H1 (cell line): ENCODE measurements around the gene ZSWIM9. TPM values are rescaled to one million over a fixed set of nuclear protein-coding genes. Genes with fewer than 3 reads are reported as not detected.
A peak's percentile ranks its signal among the peaks of the same experiment; 100 is the strongest.

Experiments
- CTCF ChIA-PET: fragments of 300-600 bp; sonication (Branson Sonifier 250); formaldehyde crosslinking; loops from one replicate; lab custom pipeline; 2021; ENCODE audit not compliant: partially characterized antibody; lab: Charles Lee
- POLR2A ChIA-PET: fragments of 300-600 bp; sonication (Branson Sonifier 250); formaldehyde crosslinking; loops from one replicate; lab custom pipeline; 2021; ENCODE audit warnings: inconsistent platforms; ENCODE audit not compliant: partially characterized antibody; lab: Charles Lee
- DNase-seq, 2 experiments: peaks; one replicate each; pipeline versions ENCODE4 v3.0.0 to v3.0.0-alpha.2; 2010 to 2022; ENCODE audit warnings: low spot score in 2 of 2, low read depth in 1 of 2, mixed read lengths in 1 of 2
- FAIRE-seq: peaks from 2 replicates; lab custom pipeline; 2011; peaks lifted over from hg19 to GRCh38; lab: Jason Lieb, UNC
- H2AFZ ChIP-seq: 2 replicates; pipeline ENCODE4 v1.8.1; 2012; ENCODE audit warnings: low read length, inconsistent platforms
- H2AK5ac ChIP-seq: 2 replicates; pipeline ENCODE4 v1.6.1; 2013; ENCODE audit warnings: low read depth, low read length
- H2BK120ac ChIP-seq: replicated peaks from 2 replicates; pipeline ENCODE3; 2013; ENCODE audit warnings: low read depth, low read length, inconsistent platforms
- H2BK12ac ChIP-seq: 2 replicates; pipeline ENCODE4 v1.6.1; 2013; ENCODE audit warnings: low read depth, low read length
- H2BK15ac ChIP-seq: 2 replicates; pipeline ENCODE4 v1.6.1; 2013; ENCODE audit warnings: low read length
- H2BK20ac ChIP-seq: 2 replicates; pipeline ENCODE4 v1.6.1; 2013; ENCODE audit warnings: low read length
- H2BK5ac ChIP-seq: 2 replicates; pipeline ENCODE4 v1.6.1; 2013; ENCODE audit warnings: low read depth, low read length
- H3K14ac ChIP-seq: 2 replicates; pipeline ENCODE4 v1.6.1; 2013; ENCODE audit warnings: inconsistent platforms; ENCODE audit not compliant: insufficient read length
- H3K18ac ChIP-seq: 2 replicates; pipeline ENCODE4 v1.6.1; 2013; ENCODE audit warnings: low read length; ENCODE audit errors: extremely low read depth
- H3K23ac ChIP-seq: 2 replicates; pipeline ENCODE4 v1.6.1; 2013; ENCODE audit warnings: inconsistent platforms; ENCODE audit not compliant: insufficient read length
- H3K23me2 ChIP-seq: 2 replicates; pipeline ENCODE4 v1.6.1; 2013; ENCODE audit warnings: low read depth, low read length
- H3K27ac ChIP-seq: 2 replicates; pipeline ENCODE4 v1.6.1; 2011; ENCODE audit warnings: low read depth, low read length, inconsistent platforms
- H3K27me3 ChIP-seq, 4 experiments: replicated peaks in 1 of 4; 1 replicate in 1 of 4; 2 replicates in 3 of 4; pipeline versions ENCODE4 v1.6.1 to v1.8.1; 2011 to 2013; ENCODE audit warnings: low read length in 3 of 4, mild to moderate bottlenecking in 3 of 4, inconsistent platforms in 2 of 4, mixed read lengths in 2 of 4, moderate library complexity in 1 of 4; ENCODE audit not compliant: control insufficient read depth in 3 of 4, insufficient read depth in 3 of 4; ENCODE audit errors: extremely low read depth in 1 of 4
- H3K36me3 ChIP-seq, 4 experiments: 2 replicates each; pipeline versions ENCODE4 v1.6.1 to v1.8.1; 2011 to 2013; ENCODE audit warnings: mild to moderate bottlenecking in 4 of 4, low read length in 3 of 4, moderate library complexity in 2 of 4, control low read depth in 1 of 4, inconsistent platforms in 1 of 4; ENCODE audit not compliant: insufficient read depth in 4 of 4, control insufficient read depth in 2 of 4
- H3K4ac ChIP-seq: replicated peaks from 2 replicates; pipeline ENCODE3; 2013; ENCODE audit warnings: low read length, low read depth, mixed read lengths, inconsistent platforms; ENCODE audit not compliant: insufficient read length
- H3K4me1 ChIP-seq, 4 experiments: replicated peaks in 1 of 4; 1 replicate in 1 of 4; 2 replicates in 3 of 4; pipeline versions ENCODE4 v1.6.1 to v1.8.1; 2011 to 2013; ENCODE audit warnings: low read length in 3 of 4, inconsistent platforms in 2 of 4, mixed read lengths in 1 of 4; ENCODE audit not compliant: insufficient read depth in 4 of 4, control insufficient read depth in 3 of 4
- H3K4me2 ChIP-seq, 2 experiments: 2 replicates each; pipeline versions ENCODE4 v1.6.1 to v1.8.1; 2011 to 2013; ENCODE audit warnings: low read depth in 2 of 2, low read length in 2 of 2, control low read depth in 1 of 2, inconsistent platforms in 1 of 2, mild to moderate bottlenecking in 1 of 2; ENCODE audit not compliant: insufficient read depth in 1 of 2
- H3K4me3 ChIP-seq, 4 experiments: fragments of 200-600, 300-600 bp in 1 of 4; sonication (generic), shearing (Covaris generic), sonication (Bioruptor Twin) in 1 of 4; 2 replicates each; pipeline versions ENCODE4 v1.5.1 to v1.8.1; 2011 to 2016; ENCODE audit warnings: low read length in 4 of 4, low read depth in 3 of 4, control low read depth in 2 of 4, inconsistent platforms in 2 of 4, mild to moderate bottlenecking in 2 of 4, mixed read lengths in 1 of 4, moderate library complexity in 1 of 4; ENCODE audit not compliant: insufficient read depth in 2 of 4; ENCODE audit errors: extremely low read depth in 1 of 4
- H3K56ac ChIP-seq: replicated peaks from 2 replicates; pipeline ENCODE3; 2013; ENCODE audit warnings: low read depth, mild to moderate bottlenecking, mixed read lengths, low read length, inconsistent platforms; ENCODE audit not compliant: insufficient read length
- H3K79me1 ChIP-seq: 2 replicates; pipeline ENCODE4 v1.6.1; 2013; ENCODE audit warnings: low read depth, low read length, control low read depth
- H3K79me2 ChIP-seq, 2 experiments: 2 replicates each; pipeline versions ENCODE4 v1.6.1 to v1.8.1; 2012 to 2013; ENCODE audit warnings: low read length in 2 of 2, mild to moderate bottlenecking in 2 of 2, inconsistent platforms in 1 of 2; ENCODE audit not compliant: insufficient read depth in 2 of 2, control insufficient read depth in 1 of 2
- H3K9ac ChIP-seq, 4 experiments: replicated peaks in 1 of 4; 1 replicate in 1 of 4; 2 replicates in 3 of 4; pipeline versions ENCODE4 v1.6.1 to v1.8.1; 2011 to 2013; ENCODE audit warnings: low read depth in 3 of 4, low read length in 3 of 4, control low read depth in 2 of 4, mild to moderate bottlenecking in 2 of 4, moderate library complexity in 2 of 4, inconsistent platforms in 1 of 4; ENCODE audit errors: extremely low read depth in 1 of 4
- H3K9me3 ChIP-seq, 2 experiments: 2 replicates each; pipeline versions ENCODE4 v1.6.1 to v1.8.1; 2012 to 2013; ENCODE audit warnings: mild to moderate bottlenecking in 2 of 2, moderate library complexity in 2 of 2, control low read depth in 1 of 2, inconsistent platforms in 1 of 2, low read depth in 1 of 2, low read length in 1 of 2, mixed read lengths in 1 of 2; ENCODE audit not compliant: insufficient read depth in 2 of 2
- H4K20me1 ChIP-seq, 2 experiments: replicated peaks in 1 of 2; 2 replicates each; pipeline versions ENCODE3 to v1.8.1; 2011 to 2013; ENCODE audit warnings: inconsistent platforms in 2 of 2, low read length in 2 of 2, mild to moderate bottlenecking in 1 of 2; ENCODE audit not compliant: insufficient read depth in 2 of 2, control insufficient read depth in 1 of 2
- H4K5ac ChIP-seq: 2 replicates; pipeline ENCODE4 v1.6.1; 2013; ENCODE audit warnings: low read length, low read depth, mixed read lengths, inconsistent platforms; ENCODE audit not compliant: insufficient read length
- H4K8ac ChIP-seq: 2 replicates; pipeline ENCODE4 v1.8.0; 2013; ENCODE audit warnings: mild to moderate bottlenecking, moderate library complexity, low read length, inconsistent platforms; ENCODE audit not compliant: insufficient read depth; ENCODE audit errors: extremely low read depth
- H4K91ac ChIP-seq: replicated peaks from 2 replicates; pipeline ENCODE3; 2013; ENCODE audit warnings: low read length, mixed read lengths, inconsistent platforms; ENCODE audit not compliant: insufficient read length
- CTBP2 ChIP-seq: IDR thresholded peaks from 2 replicates; pipeline ENCODE4 v1.7.0; 2011; ENCODE audit warnings: borderline replicate concordance, mild to moderate bottlenecking, moderate library complexity, mixed read lengths, low read length; ENCODE audit not compliant: insufficient read depth, insufficient read length
- GABPA ChIP-seq: IDR thresholded peaks from 2 replicates; pipeline ENCODE4 v1.6.1; 2011; ENCODE audit warnings: mild to moderate bottlenecking, low read length, moderate library complexity, borderline replicate concordance; ENCODE audit not compliant: insufficient read depth
- KDM5A ChIP-seq: fragments of 200-600 bp; IDR thresholded peaks from 2 replicates; pipeline ENCODE4 v1.7.1; 2012; ENCODE audit warnings: mild to moderate bottlenecking, low read length, inconsistent platforms, mixed read lengths
- NANOG ChIP-seq: IDR thresholded peaks from 2 replicates; pipeline ENCODE4 v1.6.1; 2011; ENCODE audit warnings: low read length, low read depth, mild to moderate bottlenecking, inconsistent platforms; ENCODE audit not compliant: insufficient read depth, poor library complexity, severe bottlenecking
- PHF8 ChIP-seq: fragments of 200-600 bp; sonication (generic); conservative IDR thresholded peaks from 2 replicates; pipeline ENCODE4 v1.7.1; 2012; ENCODE audit warnings: low read depth, mild to moderate bottlenecking, inconsistent platforms, low read length, moderate library complexity
- POLR2A ChIP-seq, 2 experiments: IDR thresholded peaks; 1 replicate in 1 of 2; 2 replicates in 1 of 2; pipeline ENCODE4 v1.6.1; 2011; ENCODE audit warnings: low read depth in 2 of 2, low read length in 2 of 2, mild to moderate bottlenecking in 2 of 2; ENCODE audit errors: control extremely low read depth in 1 of 2
- RFX5 ChIP-seq: IDR thresholded peaks from 2 replicates; pipeline ENCODE4 v1.6.1; 2011; ENCODE audit warnings: low read depth, low read length, improper control_type of control experiment, borderline replicate concordance
- RXRA ChIP-seq: IDR thresholded peaks from 2 replicates; pipeline ENCODE4 v1.6.1; 2011; ENCODE audit warnings: low read depth, mild to moderate bottlenecking, low read length, moderate library complexity; ENCODE audit not compliant: insufficient read depth
- SP4 ChIP-seq: IDR thresholded peaks from 2 replicates; pipeline ENCODE4 v1.6.1; 2012; ENCODE audit warnings: low read length, inconsistent platforms
- TAF7 ChIP-seq: optimal IDR thresholded peaks from 2 replicates; pipeline ENCODE3; 2011; ENCODE audit warnings: low read depth, mild to moderate bottlenecking, inconsistent platforms, low read length, moderate library complexity, borderline replicate concordance
- WGBS, 2 experiments: shearing (Covaris generic) in 1 of 2; methylation state at CpG; one replicate each; pipeline versions ENCODE4 v1.1.6 to v1.1.7; 2013 to 2015; ENCODE audit warnings: low lambda C conversion rate in 2 of 2, mixed read lengths in 2 of 2, inconsistent platforms in 1 of 2, low coverage in 1 of 2, missing lambda C conversion rate in 1 of 2; ENCODE audit not compliant: insufficient replicate concordance in 2 of 2, insufficient coverage in 1 of 2, insufficient read length in 1 of 2; ENCODE audit errors: extremely low coverage in 1 of 2, missing lambda C conversion rate in 1 of 2; 5-methylcytosine and 5-hydroxymethylcytosine counted together
- polyA plus RNA-seq, 7 experiments: library from polyadenylated mRNA; depleted of rRNA in 3 of 7; stranded (reverse) in 5 of 7; unstranded in 2 of 7; fragments of >200 nt in 5 of 7; fragments of 200-250 nt in 2 of 7; gene quantifications; 1 replicate in 5 of 7; 2 replicates in 1 of 7; 4 replicates in 1 of 7; pipeline versions ENCODE4 v1.2.1 to v1.2.3, GENCODE V29; 2011 to 2013; ENCODE audit warnings: missing spikeins in 2 of 7, mixed read lengths in 2 of 7
- total RNA-seq: library from RNA; stranded (reverse); fragmentation: NEBNext Ultra II Directional; extraction: Animal tissue kit (Norgen Biotek cat#: 25700); gene quantifications from 2 replicates; pipeline ENCODE4 v1.2.1, GENCODE V29; 2021

Gene ZSWIM9
- total and polyA plus RNA-seq, 2 of the 8 experiments (the other 6 are each of a cell fraction or from before 2014, with no cell fraction given) = 1.5 to 10.4 TPM

DNA sequence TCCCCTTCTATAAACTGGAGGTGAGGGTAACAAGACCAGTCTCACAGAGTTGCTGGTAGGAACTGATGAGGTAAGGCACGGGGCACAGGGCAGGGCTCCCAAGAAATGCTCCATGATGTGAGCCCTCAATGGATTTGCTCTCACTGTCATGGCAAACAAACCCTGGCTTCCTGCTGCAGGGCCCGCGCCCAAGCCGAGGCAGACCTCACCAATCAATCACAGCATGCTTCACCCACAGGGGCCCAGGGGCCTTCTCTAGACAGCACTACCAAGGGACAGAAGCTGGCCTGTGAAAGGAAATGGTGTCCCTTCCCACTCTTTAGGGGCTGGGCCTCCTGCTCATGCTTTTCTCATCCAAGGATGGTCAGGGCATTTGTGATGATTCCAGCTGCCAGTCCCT lies 33.9 kb upstream of the ZSWIM9 start:
- Histone ChIP-seq H2BK120ac (no peak overlapping the region), H4K91ac (no peak overlapping the region), H2AFZ (no peak overlapping the region), H2BK5ac (no peak overlapping the region), H3K4me1 (no peaks in the 10 kb centered on the region), H3K4ac (no peak overlapping the region), H3K23me2 (no peaks in the 10 kb centered on the region), H4K5ac (no peak overlapping the region), H4K8ac (peak overlapping the region; percentile 12; the same call in 1 of the 2 replicates), H4K20me1 (peaks cover 0 to 6% of the 10 kb centered on the region in 2 experiments), H2BK15ac (no peak overlapping the region), H3K18ac (no peak overlapping the region), H3K14ac (no peak overlapping the region), H3K23ac (no peak overlapping the region), H2BK20ac (no peak overlapping the region), H3K9me3 (no peaks in the 10 kb centered on the region), H3K79me1 (0 out of 2 replicates have a peak, but pooled peaks cover 2% of the 10 kb centered on the region), H3K9ac (no peak overlapping the region), H3K27me3 (no peaks in the 10 kb centered on the region), H3K4me3 (no peak overlapping the region), H2BK12ac (no peak overlapping the region), H2AK5ac (no peak overlapping the region), H3K4me2 (no peak overlapping the region), H3K36me3 (peaks cover 8 to 18% (median 15%) of the 10 kb centered on the region in 4 experiments; a peak in 6 of 8 replicates), H3K79me2 (no peaks in the 10 kb centered on the region), H3K56ac (no peak overlapping the region), H3K27ac (no peak overlapping the region)
- 95% methylated on average over 4 of the region's 4 CpGs; no CpG with 5 or more reads in 1 of the 2 experiments for WGBS, 2 experiments
- DNase-seq (no peak), FAIRE-seq (no peak)
- ChIA-PET POLR2A (no interaction called here), CTCF (interaction anchor here (0.9 to 2.1 kb wide), 3 partner anchors 16 to 175 kb away, joined by 3 to 5 read pairs (median 4); no protein-coding TSS in a partner anchor)
- TF ChIP-seq GABPA = no peak
- no peak for TF ChIP-seq SP4
- no peak for TF ChIP-seq KDM5A
- TF ChIP-seq NANOG = no peak
- no peak for TF ChIP-seq POLR2A (IDR thresholded peaks at IDR 0.05; ENCODE audit: control extremely low read depth in 1 of 2, low read depth in 2 of 2, low read length in 2 of 2)
- no peak for TF ChIP-seq RFX5
- no peak for TF ChIP-seq TAF7
- TF ChIP-seq PHF8 = no peak
- TF ChIP-seq RXRA = no peak
- TF ChIP-seq CTBP2 = no peak
